RWPE2 (cell line): ENCODE measurements around the gene RPL39L.

Source experiments
- ATAC-seq: fragments of 200-7000 bp; cut with Tn5 transposase; 3 replicates; pipeline ENCODE4 v1.9.1; 2021; ENCODE audit warnings: low read depth
- DNase-seq: peaks from one replicate; pipeline ENCODE4 v3.0.0-alpha.2; 2020; ENCODE audit warnings: low spot score
- H3K27ac ChIP-seq: fragments of 450-650 bp; 2 replicates; pipeline ENCODE4 v1.5.1; 2017; ENCODE audit warnings: mild to moderate bottlenecking; ENCODE audit not compliant: poor library complexity, severe bottlenecking
- H3K27me3 ChIP-seq: fragments of 250-450 bp; sonication (Bioruptor Pico); 2 replicates; pipeline ENCODE4 v1.5.1; 2021; ENCODE audit warnings: mild to moderate bottlenecking, moderate library complexity; ENCODE audit not compliant: insufficient read depth, poor library complexity, severe bottlenecking
- H3K36me3 ChIP-seq: fragments of 250-450 bp; sonication (Bioruptor Pico); 2 replicates; pipeline ENCODE4 v1.5.1; 2020; ENCODE audit warnings: low read depth, mild to moderate bottlenecking, moderate library complexity
- H3K4me1 ChIP-seq: fragments of 250-450 bp; sonication (Bioruptor Pico); 2 replicates; pipeline ENCODE4 v1.5.1; 2021; ENCODE audit warnings: mild to moderate bottlenecking, moderate library complexity; ENCODE audit not compliant: insufficient read depth, poor library complexity, severe bottlenecking
- H3K4me3 ChIP-seq: fragments of 250-450 bp; sonication (Bioruptor Pico); 2 replicates; pipeline ENCODE4 v1.5.1; 2021; ENCODE audit warnings: mild to moderate bottlenecking, moderate library complexity; ENCODE audit not compliant: severe bottlenecking
- H3K9me3 ChIP-seq: fragments of 250-450 bp; sonication (Bioruptor Pico); 2 replicates; pipeline ENCODE4 v1.5.1; 2021; ENCODE audit warnings: mild to moderate bottlenecking, moderate library complexity; ENCODE audit not compliant: severe bottlenecking
- TF ChIP-seq, protein P1 (sequence below): fragments of 450-650 bp; IDR thresholded peaks from one replicate; pipeline ENCODE4 v1.5.1; 2017; ENCODE audit warnings: mild to moderate bottlenecking, moderate library complexity; ENCODE audit not compliant: poor library complexity, severe bottlenecking

The RPL39L gene

DNA sequence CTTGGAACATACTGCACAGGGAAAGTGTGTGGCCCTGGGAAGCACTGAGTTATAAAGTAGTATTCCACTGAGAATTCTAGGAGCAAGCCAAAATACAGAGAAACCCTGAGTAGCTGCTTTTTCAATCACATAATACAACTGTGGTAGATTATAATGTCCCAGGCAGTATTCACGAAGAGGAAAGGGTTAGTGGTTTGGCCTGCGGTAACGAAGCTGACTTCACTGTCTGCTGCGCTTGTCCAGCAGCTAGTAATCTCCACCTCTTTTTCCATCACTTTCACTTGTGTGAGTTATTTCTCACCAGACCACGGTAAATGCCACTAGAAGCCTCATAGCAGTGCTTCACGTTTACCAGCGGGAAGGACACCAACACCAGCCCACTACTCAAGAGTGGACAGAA is 34.4 kb downstream of the RPL39L start:
- DNase-seq: no peak
- Histone ChIP-seq H3K36me3 (no peaks in the 10 kb centered on the region), H3K27me3 (no peaks in the 10 kb centered on the region), H3K4me3 (no peak overlapping the region), H3K27ac (no peak overlapping the region), H3K4me1 (no peaks in the 10 kb centered on the region), H3K9me3 (no peaks in the 10 kb centered on the region)
- TF ChIP-seq, protein P1, sequence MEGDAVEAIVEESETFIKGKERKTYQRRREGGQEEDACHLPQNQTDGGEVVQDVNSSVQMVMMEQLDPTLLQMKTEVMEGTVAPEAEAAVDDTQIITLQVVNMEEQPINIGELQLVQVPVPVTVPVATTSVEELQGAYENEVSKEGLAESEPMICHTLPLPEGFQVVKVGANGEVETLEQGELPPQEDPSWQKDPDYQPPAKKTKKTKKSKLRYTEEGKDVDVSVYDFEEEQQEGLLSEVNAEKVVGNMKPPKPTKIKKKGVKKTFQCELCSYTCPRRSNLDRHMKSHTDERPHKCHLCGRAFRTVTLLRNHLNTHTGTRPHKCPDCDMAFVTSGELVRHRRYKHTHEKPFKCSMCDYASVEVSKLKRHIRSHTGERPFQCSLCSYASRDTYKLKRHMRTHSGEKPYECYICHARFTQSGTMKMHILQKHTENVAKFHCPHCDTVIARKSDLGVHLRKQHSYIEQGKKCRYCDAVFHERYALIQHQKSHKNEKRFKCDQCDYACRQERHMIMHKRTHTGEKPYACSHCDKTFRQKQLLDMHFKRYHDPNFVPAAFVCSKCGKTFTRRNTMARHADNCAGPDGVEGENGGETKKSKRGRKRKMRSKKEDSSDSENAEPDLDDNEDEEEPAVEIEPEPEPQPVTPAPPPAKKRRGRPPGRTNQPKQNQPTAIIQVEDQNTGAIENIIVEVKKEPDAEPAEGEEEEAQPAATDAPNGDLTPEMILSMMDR: no peak
- ATAC-seq: no peak

GRCh38 chr3:187104342-187104741 is 35.0 kb downstream of the RPL39L start:
- ATAC-seq (no peak), DNase-seq (no peak)
- no peaks in the 10 kb centered on the region for H3K4me1 ChIP-seq
- H3K36me3 ChIP-seq: no peaks in the 10 kb centered on the region
- H3K4me3 ChIP-seq: no peak overlapping the region
- TF ChIP-seq, protein P1: no peak
- no peaks in the 10 kb centered on the region for H3K9me3 ChIP-seq
- no peak overlapping the region for H3K27ac ChIP-seq
- H3K27me3 ChIP-seq: no peaks in the 10 kb centered on the region

DNA sequence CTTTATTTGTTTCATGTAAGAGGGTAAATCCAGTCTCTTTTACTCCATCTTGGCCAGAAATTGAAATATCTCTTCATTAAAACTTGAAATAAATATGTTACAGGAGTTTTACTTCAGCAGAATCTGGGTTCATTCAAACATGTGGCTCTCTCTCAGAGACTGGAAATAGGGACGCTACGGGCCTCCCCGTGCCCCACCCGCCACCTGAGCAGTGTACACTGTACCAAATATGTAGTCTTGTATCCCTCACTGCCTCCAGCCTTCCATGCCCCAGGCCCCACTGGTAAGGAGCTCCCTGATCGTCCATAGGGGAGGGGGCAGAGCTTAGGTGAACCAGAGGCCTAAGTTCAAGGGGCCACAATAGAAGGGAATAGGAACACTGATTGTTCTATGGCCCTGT is 36.0 kb downstream of the RPL39L start:
- no peaks in the 10 kb centered on the region for H3K9me3 ChIP-seq
- H3K36me3 ChIP-seq: no peaks in the 10 kb centered on the region
- DNase-seq (no peak), ATAC-seq (no peak)
- no peak overlapping the region for H3K4me3 ChIP-seq
- H3K4me1 ChIP-seq: no peaks in the 10 kb centered on the region
- H3K27ac ChIP-seq: no peak overlapping the region
- no peaks in the 10 kb centered on the region for H3K27me3 ChIP-seq
- TF ChIP-seq, protein P1: no peak

GRCh38 chr3:187102073-187102634 is 37.1 kb downstream of the RPL39L start:
- DNase-seq: no peak
- H3K4me1 ChIP-seq: no peaks in the 10 kb centered on the region
- no peak for ATAC-seq
- no peak overlapping the region for H3K4me3 ChIP-seq
- H3K36me3 ChIP-seq: no peaks in the 10 kb centered on the region
- no peaks in the 10 kb centered on the region for H3K27me3 ChIP-seq
- no peaks in the 10 kb centered on the region for H3K9me3 ChIP-seq
- no peak overlapping the region for H3K27ac ChIP-seq
- TF ChIP-seq, protein P1: no peak

DNA sequence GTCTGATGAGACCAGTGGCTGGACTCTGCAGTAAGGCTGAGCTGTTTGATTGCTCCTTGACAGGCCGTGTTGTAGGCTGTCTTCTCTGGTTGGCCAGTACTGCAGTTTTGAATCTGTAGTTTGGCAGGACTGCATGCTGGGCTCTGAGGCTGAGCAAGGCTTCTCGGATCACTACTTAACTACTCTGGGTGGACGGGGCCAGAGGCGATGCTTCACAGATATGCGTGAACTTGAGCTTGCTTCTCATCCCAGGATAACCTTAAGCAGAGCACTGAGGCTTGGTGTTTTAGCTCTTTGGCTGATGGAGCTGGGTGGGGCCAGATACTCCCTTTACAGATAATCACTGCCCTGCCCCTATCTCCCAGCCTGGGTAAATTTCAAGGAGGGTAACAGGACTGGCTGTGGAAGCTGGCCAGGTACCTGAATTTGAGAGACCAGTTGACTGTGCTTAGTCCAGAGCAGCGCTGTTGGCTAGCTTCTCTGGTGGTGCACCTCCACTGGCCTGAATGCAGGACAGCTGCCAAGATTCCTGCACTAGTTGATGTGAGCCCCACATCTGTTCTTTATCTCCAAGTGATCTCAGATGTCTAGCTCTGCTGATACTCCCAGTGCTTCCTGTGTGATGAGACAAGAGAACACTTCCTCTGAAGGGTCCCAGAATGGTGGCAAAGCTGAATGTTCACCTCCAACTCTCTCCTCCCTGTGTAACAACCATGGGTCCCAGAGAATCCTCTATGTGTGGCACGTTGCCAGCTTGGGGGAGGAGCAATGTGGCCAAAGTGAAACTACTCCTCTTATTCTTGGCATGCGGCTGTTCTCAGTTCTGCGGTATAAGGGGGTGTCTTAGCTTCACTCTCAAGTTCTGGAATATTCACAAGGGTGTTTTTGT is 37.9 kb downstream of the RPL39L start:
- no peak overlapping the region for H3K4me3 ChIP-seq
- H3K9me3 ChIP-seq: no peaks in the 10 kb centered on the region
- ATAC-seq (no peak), DNase-seq (no peak)
- H3K27ac ChIP-seq: no peak overlapping the region
- H3K36me3 ChIP-seq: no peaks in the 10 kb centered on the region
- H3K4me1 ChIP-seq: no peaks in the 10 kb centered on the region
- H3K27me3 ChIP-seq: no peaks in the 10 kb centered on the region
- TF ChIP-seq, protein P1: no peak
